Ramos (cell line): ENCODE results near the gene RAI14.
"Not testable (repeated sequence)": the region's sequence is repeated elsewhere in the genome, so short reads cannot be mapped to it uniquely, and the experiment has no call there.

Experiments used
- in situ Hi-C: fragments of 300-500 bp; cut with MboI; formaldehyde crosslinking; loops from one replicate; pipeline ENCODE4 v1.14.3; 2022; ENCODE audit warnings: low sequenced_read_pairs; ENCODE audit not compliant: unreplicated experiment

RAI14 gene

GRCh38 chr5:34803974-34804732 lies 148.0 kb downstream of the RAI14 start:
- in situ Hi-C loops: no loop called here

DNA sequence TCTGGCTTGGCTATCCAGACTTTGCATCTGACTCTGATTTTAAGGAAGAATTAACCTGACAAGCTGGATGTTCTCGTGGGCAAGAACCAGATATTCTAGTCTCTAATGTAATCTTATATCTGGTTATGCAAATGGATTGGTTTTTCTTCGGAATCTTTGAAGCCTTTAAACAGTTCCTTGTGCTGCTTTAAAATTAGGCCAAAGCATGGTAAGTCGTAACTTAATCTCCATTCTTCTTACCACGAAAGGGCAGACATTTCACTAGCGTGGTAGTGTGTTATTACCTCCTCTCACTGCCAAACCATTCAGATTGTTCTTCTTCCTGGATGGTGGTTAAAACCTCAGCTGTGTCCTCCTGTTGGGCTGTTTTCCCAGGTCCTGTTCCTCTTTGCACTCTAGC lies 148.8 kb downstream of the RAI14 start:
- in situ Hi-C loops: no loop called here

DNA sequence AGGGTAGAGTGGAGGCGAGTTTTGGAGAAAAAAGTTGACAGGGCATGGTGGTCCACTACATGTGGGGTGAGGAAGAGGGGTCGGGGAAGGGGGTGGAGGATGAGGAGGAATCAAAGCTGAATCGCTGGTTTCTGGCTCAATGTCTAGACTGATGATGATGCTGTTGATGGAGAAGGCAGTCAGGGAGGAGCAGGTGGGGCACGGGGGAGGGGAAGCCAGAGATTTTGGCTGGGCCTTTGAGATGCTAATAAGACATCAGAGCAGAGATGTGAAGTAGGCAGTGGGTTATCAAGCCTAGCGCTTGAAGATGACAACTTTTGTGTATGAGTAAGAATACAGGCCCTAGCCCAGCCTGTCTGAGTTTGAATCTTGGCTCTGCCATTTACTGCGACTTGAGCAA lies 150.4 kb downstream of the RAI14 start:
- in situ Hi-C loops: no loop called here

DNA sequence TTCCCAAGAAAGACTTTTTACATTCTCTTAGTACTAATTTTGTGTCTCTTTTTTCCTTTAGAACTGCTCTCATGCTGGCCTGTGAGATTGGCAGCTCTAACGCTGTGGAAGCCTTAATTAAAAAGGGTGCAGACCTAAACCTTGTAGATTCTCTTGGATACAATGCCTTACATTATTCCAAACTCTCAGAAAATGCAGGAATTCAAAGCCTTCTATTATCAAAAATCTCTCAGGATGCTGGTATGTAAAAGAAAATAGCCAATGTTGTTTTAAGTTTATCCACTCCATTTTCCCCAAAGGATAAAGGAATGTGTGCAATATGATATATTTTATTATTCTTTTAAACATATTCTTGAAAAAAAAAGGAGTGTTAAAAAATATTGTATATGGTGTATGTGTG lies 155.6 kb downstream of the RAI14 start:
- in situ Hi-C loops: no loop called here

- in situ Hi-C loops: no loop called here
These were observed 157.4 kb downstream of the RAI14 start for GRCh38 chr5:34813509-34813908.

DNA sequence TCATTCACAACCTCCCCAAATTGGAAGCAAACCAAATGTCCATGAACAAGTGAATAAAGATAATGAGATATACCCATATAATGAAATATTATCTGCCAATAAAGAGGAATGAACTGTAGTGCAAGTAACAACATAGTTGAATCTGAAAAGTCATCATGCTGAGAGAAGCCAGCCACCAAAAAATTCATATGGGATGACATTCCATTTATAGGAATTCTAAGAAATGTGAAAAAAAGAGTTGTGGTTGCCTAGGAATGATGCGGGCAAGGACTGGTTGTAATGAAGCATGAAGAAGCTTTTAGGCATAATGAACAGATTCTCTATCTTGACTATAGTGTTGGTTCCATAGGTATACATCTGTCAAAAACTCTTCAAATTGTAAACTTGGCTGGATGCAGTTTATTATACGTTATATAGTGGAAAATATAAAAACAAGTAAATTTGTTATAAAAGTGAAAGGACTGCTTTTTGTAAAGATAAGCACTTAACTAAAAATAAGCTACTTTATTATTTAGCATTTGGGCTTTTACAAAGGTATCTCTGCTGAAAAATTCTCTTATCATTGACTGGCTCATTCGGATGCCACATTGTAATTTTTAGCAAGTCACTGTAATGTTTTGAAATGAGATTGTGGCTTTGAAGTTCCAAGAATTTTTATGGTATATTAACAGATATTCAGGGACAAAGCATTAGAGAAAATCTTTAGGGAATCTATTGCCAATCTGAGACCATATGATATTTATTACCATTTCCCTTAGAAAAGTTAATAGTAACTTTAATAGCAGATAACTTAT lies 161.6 kb downstream of the RAI14 start:
- in situ Hi-C loops: no loop called here

GRCh38 chr5:34818717-34819116 lies 162.6 kb downstream of the RAI14 start:
- in situ Hi-C loops: no loop called here

GRCh38 chr5:34820593-34820992 lies 164.5 kb downstream of the RAI14 start:
- in situ Hi-C loops: no loop called here

DNA sequence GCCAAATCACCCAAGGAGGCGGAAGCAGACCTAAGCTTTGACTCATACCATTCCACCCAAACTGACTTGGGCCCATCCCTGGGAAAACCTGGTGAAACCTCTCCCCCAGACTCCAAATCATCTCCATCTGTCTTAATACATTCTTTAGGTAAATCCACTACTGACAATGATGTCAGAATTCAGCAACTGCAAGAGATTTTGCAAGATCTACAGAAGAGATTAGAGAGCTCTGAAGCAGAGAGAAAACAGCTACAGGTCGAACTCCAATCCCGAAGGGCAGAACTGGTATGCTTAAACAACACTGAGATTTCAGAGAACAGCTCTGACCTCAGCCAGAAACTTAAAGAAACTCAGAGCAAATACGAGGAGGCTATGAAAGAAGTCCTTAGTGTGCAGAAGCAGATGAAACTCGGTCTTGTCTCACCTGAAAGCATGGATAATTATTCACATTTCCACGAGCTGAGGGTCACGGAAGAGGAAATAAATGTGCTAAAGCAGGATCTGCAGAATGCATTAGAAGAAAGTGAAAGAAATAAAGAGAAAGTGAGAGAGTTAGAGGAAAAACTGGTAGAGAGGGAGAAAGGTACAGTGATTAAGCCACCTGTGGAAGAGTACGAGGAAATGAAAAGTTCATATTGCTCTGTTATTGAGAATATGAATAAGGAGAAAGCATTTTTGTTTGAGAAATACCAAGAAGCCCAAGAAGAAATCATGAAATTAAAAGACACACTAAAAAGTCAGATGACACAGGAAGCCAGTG lies 167.0 kb downstream of the RAI14 start:
- in situ Hi-C loops: no loop called here

DNA sequence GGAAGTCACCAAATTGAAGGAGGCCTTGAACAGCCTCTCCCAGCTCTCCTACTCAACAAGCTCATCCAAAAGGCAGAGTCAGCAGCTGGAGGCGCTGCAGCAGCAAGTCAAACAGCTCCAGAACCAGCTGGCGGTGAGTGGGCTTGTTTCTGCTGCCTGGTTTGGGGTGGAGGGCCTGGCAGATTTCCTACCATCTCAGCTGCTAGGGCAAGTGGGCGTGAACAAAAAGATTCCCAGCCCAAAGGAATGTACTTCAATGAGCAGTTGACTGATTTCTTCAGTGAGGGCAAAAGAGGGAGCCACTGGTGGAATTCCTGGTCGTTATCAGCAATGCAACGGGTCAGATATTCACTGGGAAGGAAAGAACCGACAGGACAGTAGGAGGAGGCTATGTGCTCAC lies 170.2 kb downstream of the RAI14 start:
- in situ Hi-C loops: no loop called here

GRCh38 chr5:34827588-34828506 lies 171.7 kb downstream of the RAI14 start:
- in situ Hi-C loops: no loop called here

- in situ Hi-C loops: not testable (repeated sequence)
These were observed 174.7 kb downstream of the RAI14 start for GRCh38 chr5:34830827-34831226.

GRCh38 chr5:34831303-34831702 lies 175.2 kb downstream of the RAI14 start:
- in situ Hi-C loops: no loop called here

- in situ Hi-C loops: no loop called here
These were observed 176.4 kb downstream of the RAI14 start for GRCh38 chr5:34832568-34832967.

- in situ Hi-C loops: no loop called here
These were observed 177.0 kb downstream of the RAI14 start for GRCh38 chr5:34833090-34833489.

DNA sequence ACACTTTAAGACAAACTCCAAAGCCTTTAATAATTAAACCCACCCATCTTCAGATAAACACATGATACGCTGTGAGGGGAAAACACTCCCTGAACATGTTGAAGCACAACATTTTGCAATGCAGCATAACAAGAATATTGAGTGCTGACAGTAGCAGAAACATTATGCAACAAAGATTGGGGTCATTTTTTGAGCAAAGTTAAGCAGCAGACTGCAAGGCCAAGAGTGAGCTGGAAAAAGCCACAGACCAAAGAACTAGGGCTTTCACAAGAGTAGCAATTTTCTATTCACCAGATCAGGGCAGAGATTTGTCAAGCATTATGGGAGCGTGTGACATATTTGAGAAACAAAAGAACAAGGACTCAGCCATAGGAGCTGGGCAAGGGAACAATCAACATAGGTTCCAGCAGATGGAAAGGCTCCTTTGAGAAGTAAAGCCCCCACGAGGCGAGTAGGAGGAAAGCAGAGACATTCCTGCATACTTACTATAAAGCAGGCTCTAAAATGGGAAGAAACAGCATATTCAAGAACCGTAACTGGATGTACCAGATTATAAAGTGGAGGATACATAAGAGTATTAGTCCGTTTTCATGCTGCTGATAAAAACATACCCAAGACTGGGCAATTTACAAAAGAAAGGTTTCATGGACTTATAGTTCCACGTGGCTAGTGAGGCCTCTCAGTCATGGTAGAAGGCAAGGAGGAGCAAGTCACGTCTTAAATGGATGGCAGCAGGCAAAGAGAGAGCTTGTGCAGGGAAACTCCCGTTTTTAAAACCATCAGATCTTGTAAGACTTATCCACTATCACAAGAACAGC lies 178.1 kb downstream of the RAI14 start:
- in situ Hi-C loops: no loop called here

- in situ Hi-C loops: no loop called here
These were observed 178.6 kb downstream of the RAI14 start for GRCh38 chr5:34834794-34835089.

- in situ Hi-C loops: no loop called here
These were observed 179.5 kb downstream of the RAI14 start for GRCh38 chr5:34835664-34836063.
